SK-N-SH treated with all-trans-retinoic acid at 6 μM for 48 hours (cell line): ENCODE measurements around the gene IL6ST.

Experiments used
- ATAC-seq: fragments of 200-7000 bp; cut with Tn5 transposase; 3 replicates; pipeline ENCODE4 v1.9.1; 2020; ENCODE audit warnings: mild to moderate bottlenecking, moderate library complexity
- ARNTL ChIP-seq: fragments of 450-650 bp; formaldehyde crosslinking; IDR thresholded peaks from 2 replicates; pipeline ENCODE4 v1.5.0; 2020; ENCODE audit warnings: low read depth, mild to moderate bottlenecking, moderate library complexity, borderline replicate concordance
- BACH2 ChIP-seq: fragments of 250-450 bp; sonication (Bioruptor Pico); IDR thresholded peaks from 2 replicates; pipeline ENCODE4 v1.9.0; 2021; ENCODE audit warnings: mild to moderate bottlenecking, borderline replicate concordance
- CSDC2 ChIP-seq: fragments of 250-450 bp; sonication (Bioruptor Pico); IDR thresholded peaks from 2 replicates; pipeline ENCODE4 v1.5.0; 2020; ENCODE audit warnings: mild to moderate bottlenecking, moderate library complexity
- ESRRG ChIP-seq: fragments of 250-450 bp; sonication (Bioruptor Pico); IDR thresholded peaks from 2 replicates; pipeline ENCODE4 v1.6.1; 2021; ENCODE audit warnings: mild to moderate bottlenecking
- GLIS3 ChIP-seq: fragments of 250-450 bp; sonication (Bioruptor Pico); IDR thresholded peaks from 2 replicates; pipeline ENCODE4 v1.5.0; 2020; ENCODE audit warnings: mild to moderate bottlenecking, moderate library complexity
- ISL1 ChIP-seq: fragments of 250-450 bp; sonication (Bioruptor Pico); IDR thresholded peaks from 2 replicates; pipeline ENCODE4 v2.1.2; 2022; ENCODE audit warnings: mild to moderate bottlenecking, moderate library complexity
- OSR1 ChIP-seq: fragments of 250-450 bp; sonication (Bioruptor Pico); IDR thresholded peaks from 2 replicates; pipeline ENCODE4 v1.8.0; 2022; ENCODE audit warnings: moderate library complexity, mild to moderate bottlenecking, inconsistent platforms
- PPARA ChIP-seq: fragments of 250-450 bp; sonication (Bioruptor Pico); IDR thresholded peaks from 2 replicates; pipeline ENCODE4 v1.5.0; 2020; ENCODE audit warnings: mild to moderate bottlenecking, borderline replicate concordance
- RARB ChIP-seq: fragments of 250-450 bp; sonication (Bioruptor Pico); IDR thresholded peaks from 2 replicates; pipeline ENCODE4 v1.8.0; 2021; ENCODE audit warnings: mild to moderate bottlenecking, moderate library complexity
- TCF4 ChIP-seq: fragments of 250-450 bp; sonication (Bioruptor Pico); IDR thresholded peaks from 2 replicates; pipeline ENCODE4 v1.8.0; 2021; ENCODE audit warnings: mild to moderate bottlenecking, moderate library complexity, borderline replicate concordance
- TOX ChIP-seq: fragments of 250-450 bp; sonication (Bioruptor Pico); IDR thresholded peaks from 2 replicates; pipeline ENCODE4 v1.8.0; 2021; ENCODE audit warnings: mild to moderate bottlenecking, moderate library complexity, borderline replicate concordance
- ZC3H10 ChIP-seq: fragments of 250-450 bp; sonication (Bioruptor Pico); IDR thresholded peaks from 2 replicates; pipeline ENCODE4 v1.5.1; 2021; ENCODE audit warnings: mild to moderate bottlenecking, moderate library complexity
- ZFP3 ChIP-seq: fragments of 250-450 bp; sonication (Bioruptor Pico); IDR thresholded peaks from 2 replicates; pipeline ENCODE4 v1.5.0; 2020; ENCODE audit warnings: mild to moderate bottlenecking, moderate library complexity
- ZFP30 ChIP-seq: fragments of 450-650 bp; formaldehyde crosslinking; IDR thresholded peaks from 2 replicates; pipeline ENCODE4 v1.5.0; 2022; ENCODE audit warnings: mild to moderate bottlenecking, moderate library complexity
- ZNF70 ChIP-seq: fragments of 450-650 bp; formaldehyde crosslinking; IDR thresholded peaks from 2 replicates; pipeline ENCODE4 v1.5.0; 2020; ENCODE audit warnings: mild to moderate bottlenecking, moderate library complexity
- ZNF8 ChIP-seq: fragments of 450-650 bp; formaldehyde crosslinking; IDR thresholded peaks from 2 replicates; pipeline ENCODE4 v1.5.0; 2020; ENCODE audit warnings: mild to moderate bottlenecking, moderate library complexity
- TF ChIP-seq, protein P1 (sequence below): fragments of 250-450 bp; sonication (Bioruptor Pico); IDR thresholded peaks from 2 replicates; pipeline ENCODE4 v1.5.1; 2021; ENCODE audit warnings: mild to moderate bottlenecking, moderate library complexity
- TF ChIP-seq, protein P2 (sequence below): fragments of 250-450 bp; sonication (Bioruptor Pico); IDR thresholded peaks from 2 replicates; pipeline ENCODE4 v1.5.1; 2020; ENCODE audit warnings: low read depth, mild to moderate bottlenecking, moderate library complexity
- TF ChIP-seq, protein P3 (sequence below): fragments of 250-450 bp; sonication (Bioruptor Pico); IDR thresholded peaks from 2 replicates; pipeline ENCODE4 v1.8.0; 2020; ENCODE audit warnings: mild to moderate bottlenecking, moderate library complexity, borderline replicate concordance
- TF ChIP-seq, protein P4 (sequence below): fragments of 250-450 bp; sonication (Bioruptor Pico); IDR thresholded peaks from 2 replicates; pipeline ENCODE4 v1.8.0; 2021; ENCODE audit warnings: low read depth, mild to moderate bottlenecking, moderate library complexity, borderline replicate concordance
- TF ChIP-seq, protein P5 (sequence below): fragments of 250-450 bp; sonication (Bioruptor Pico); IDR thresholded peaks from 2 replicates; pipeline ENCODE4 v1.5.0; 2020; ENCODE audit warnings: mild to moderate bottlenecking, moderate library complexity

IL6ST gene

DNA sequence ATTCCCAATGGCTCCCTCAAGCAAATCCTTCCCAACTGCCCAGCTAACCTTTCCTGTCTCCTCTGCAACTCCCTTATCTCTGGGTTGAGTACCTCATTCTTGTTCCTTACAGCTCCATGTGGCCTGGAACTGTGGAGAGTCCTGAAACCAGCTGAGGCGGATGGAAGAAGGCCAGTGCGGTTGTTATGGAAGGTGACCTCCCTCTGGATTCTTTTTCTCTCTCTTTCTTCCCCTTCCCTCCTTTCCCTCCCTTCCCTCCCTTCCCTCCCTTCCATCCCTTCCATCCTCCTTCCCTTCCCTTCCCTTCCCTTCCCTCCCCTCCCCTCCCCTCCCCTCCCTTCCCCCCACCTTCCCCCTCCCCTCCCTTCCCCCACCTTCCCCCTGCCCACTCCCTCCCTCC, 98.5 kb downstream of the IL6ST start:
- TF ChIP-seq ISL1 (CRISPR knock-in tag) = no peak
- TF ChIP-seq ZNF70 (CRISPR knock-in tag) = no peak
- TF ChIP-seq PPARA = no peak
- no peak for TF ChIP-seq CSDC2 (CRISPR knock-in tag)
- TF ChIP-seq, protein P1, sequence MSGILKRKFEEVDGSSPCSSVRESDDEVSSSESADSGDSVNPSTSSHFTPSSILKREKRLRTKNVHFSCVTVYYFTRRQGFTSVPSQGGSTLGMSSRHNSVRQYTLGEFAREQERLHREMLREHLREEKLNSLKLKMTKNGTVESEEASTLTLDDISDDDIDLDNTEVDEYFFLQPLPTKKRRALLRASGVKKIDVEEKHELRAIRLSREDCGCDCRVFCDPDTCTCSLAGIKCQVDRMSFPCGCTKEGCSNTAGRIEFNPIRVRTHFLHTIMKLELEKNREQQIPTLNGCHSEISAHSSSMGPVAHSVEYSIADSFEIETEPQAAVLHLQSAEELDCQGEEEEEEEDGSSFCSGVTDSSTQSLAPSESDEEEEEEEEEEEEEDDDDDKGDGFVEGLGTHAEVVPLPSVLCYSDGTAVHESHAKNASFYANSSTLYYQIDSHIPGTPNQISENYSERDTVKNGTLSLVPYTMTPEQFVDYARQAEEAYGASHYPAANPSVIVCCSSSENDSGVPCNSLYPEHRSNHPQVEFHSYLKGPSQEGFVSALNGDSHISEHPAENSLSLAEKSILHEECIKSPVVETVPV = no peak
- TF ChIP-seq ZFP3 = no peak
- no peak for TF ChIP-seq ZNF8
- TF ChIP-seq GLIS3 (CRISPR knock-in tag) = no peak
- TF ChIP-seq OSR1 (CRISPR knock-in tag) = no peak
- TF ChIP-seq, protein P2, sequence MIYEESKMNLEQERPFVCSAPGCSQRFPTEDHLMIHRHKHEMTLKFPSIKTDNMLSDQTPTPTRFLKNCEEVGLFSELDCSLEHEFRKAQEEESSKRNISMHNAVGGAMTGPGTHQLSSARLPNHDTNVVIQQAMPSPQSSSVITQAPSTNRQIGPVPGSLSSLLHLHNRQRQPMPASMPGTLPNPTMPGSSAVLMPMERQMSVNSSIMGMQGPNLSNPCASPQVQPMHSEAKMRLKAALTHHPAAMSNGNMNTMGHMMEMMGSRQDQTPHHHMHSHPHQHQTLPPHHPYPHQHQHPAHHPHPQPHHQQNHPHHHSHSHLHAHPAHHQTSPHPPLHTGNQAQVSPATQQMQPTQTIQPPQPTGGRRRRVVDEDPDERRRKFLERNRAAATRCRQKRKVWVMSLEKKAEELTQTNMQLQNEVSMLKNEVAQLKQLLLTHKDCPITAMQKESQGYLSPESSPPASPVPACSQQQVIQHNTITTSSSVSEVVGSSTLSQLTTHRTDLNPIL (CRISPR knock-in tag) = no peak
- no peak for TF ChIP-seq RARB (CRISPR knock-in tag)
- TF ChIP-seq, protein P3, sequence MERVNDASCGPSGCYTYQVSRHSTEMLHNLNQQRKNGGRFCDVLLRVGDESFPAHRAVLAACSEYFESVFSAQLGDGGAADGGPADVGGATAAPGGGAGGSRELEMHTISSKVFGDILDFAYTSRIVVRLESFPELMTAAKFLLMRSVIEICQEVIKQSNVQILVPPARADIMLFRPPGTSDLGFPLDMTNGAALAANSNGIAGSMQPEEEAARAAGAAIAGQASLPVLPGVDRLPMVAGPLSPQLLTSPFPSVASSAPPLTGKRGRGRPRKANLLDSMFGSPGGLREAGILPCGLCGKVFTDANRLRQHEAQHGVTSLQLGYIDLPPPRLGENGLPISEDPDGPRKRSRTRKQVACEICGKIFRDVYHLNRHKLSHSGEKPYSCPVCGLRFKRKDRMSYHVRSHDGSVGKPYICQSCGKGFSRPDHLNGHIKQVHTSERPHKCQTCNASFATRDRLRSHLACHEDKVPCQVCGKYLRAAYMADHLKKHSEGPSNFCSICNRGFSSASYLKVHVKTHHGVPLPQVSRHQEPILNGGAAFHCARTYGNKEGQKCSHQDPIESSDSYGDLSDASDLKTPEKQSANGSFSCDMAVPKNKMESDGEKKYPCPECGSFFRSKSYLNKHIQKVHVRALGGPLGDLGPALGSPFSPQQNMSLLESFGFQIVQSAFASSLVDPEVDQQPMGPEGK (CRISPR knock-in tag) = no peak
- TF ChIP-seq BACH2 = no peak
- no peak for TF ChIP-seq TCF4 (CRISPR knock-in tag)
- TF ChIP-seq ESRRG = no peak

DNA sequence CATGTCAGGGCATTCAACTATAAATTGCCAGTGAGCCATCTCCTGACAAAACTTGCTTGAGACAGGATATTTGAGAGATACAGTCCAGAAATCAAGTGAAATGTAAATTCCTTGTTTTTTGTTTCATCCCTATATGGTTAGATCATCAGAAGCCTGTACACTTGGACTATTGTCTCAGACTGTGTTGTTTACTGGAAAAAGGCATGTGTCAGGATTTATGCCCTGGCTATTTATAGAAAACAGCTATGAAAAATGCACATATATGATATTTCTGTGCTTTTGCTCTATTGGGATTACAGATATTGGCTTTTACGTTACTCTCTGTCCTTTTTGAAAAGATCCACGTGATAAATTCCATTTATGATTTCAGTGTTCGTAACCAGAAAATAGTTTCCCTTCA, 99.4 kb downstream of the IL6ST start:
- no peak for ATAC-seq
- no peak for TF ChIP-seq PPARA
- no peak for TF ChIP-seq ZFP30 (CRISPR knock-in tag)
- no peak for TF ChIP-seq ARNTL (CRISPR knock-in tag)
- TF ChIP-seq, protein P1 = no peak
- TF ChIP-seq TOX (CRISPR knock-in tag) = no peak
- TF ChIP-seq GLIS3 (CRISPR knock-in tag) = no peak
- no peak for TF ChIP-seq BACH2
- TF ChIP-seq ZNF70 (CRISPR knock-in tag) = no peak
- no peak for TF ChIP-seq ESRRG
- TF ChIP-seq ZFP3 = no peak
- TF ChIP-seq RARB (CRISPR knock-in tag) = no peak
- TF ChIP-seq ISL1 (CRISPR knock-in tag) = no peak

More for the DNA sequence above, 98.5 kb downstream of the IL6ST start:
- ATAC-seq = no peak

DNA sequence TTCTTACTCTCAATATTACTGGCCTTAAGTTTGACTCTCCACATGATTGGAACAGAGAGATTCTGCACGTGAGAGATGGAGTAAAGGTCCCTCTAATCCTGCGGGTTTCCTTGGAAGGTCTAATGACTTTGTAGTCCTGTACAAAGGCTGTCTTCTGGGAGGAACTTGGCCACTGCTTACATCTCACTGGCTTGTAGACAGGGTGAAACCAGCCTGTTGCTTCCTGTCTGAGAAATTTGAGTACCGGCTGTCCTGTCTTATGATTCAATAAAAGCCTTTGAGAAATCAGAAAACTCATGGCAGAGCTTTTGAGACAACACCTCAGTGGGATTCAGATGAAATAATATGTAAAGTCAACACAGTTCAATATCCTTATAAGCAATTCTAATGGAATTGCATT, 100.6 kb downstream of the IL6ST start:
- ATAC-seq = no peak
- TF ChIP-seq ZFP3 (no peak), ZFP30 (CRISPR knock-in tag) (no peak), TOX (CRISPR knock-in tag) (no peak), BACH2 (no peak), ZNF8 (no peak)
- TF ChIP-seq, all 23 proteins: peak for 0

DNA sequence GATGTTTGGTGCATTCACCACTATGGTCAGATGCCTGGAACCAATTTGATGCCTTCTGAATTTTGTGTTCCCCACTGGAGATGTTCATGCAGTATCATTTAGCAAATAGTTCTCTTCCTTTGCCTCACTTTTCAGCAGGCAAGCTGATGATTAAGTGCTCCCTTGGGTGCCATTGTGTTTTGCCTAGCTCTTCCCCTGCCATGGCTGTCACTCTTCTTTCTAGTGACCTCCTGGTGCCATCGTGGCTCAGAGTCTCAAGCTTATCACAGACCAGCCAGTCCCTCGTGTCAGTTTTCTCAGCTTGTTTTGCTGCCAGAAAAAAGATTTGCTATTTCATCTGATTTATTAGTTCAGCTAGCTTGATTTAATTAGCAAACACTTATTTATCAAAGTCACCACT, 102.3 kb downstream of the IL6ST start:
- no peak for ATAC-seq
- no peak for TF ChIP-seq CSDC2 (CRISPR knock-in tag)
- no peak for TF ChIP-seq ARNTL (CRISPR knock-in tag)
- no peak for TF ChIP-seq GLIS3 (CRISPR knock-in tag)
- no peak for TF ChIP-seq ZC3H10 (CRISPR knock-in tag)
- no peak for TF ChIP-seq OSR1 (CRISPR knock-in tag)
- TF ChIP-seq TOX (CRISPR knock-in tag) = no peak
- TF ChIP-seq, protein P4, sequence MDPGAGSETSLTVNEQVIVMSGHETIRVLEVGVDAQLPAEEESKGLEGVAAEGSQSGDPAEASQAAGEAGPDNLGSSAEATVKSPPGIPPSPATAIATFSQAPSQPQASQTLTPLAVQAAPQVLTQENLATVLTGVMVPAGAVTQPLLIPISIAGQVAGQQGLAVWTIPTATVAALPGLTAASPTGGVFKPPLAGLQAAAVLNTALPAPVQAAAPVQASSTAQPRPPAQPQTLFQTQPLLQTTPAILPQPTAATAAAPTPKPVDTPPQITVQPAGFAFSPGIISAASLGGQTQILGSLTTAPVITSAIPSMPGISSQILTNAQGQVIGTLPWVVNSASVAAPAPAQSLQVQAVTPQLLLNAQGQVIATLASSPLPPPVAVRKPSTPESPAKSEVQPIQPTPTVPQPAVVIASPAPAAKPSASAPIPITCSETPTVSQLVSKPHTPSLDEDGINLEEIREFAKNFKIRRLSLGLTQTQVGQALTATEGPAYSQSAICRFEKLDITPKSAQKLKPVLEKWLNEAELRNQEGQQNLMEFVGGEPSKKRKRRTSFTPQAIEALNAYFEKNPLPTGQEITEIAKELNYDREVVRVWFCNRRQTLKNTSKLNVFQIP (CRISPR knock-in tag) = no peak
- TF ChIP-seq, protein P5, sequence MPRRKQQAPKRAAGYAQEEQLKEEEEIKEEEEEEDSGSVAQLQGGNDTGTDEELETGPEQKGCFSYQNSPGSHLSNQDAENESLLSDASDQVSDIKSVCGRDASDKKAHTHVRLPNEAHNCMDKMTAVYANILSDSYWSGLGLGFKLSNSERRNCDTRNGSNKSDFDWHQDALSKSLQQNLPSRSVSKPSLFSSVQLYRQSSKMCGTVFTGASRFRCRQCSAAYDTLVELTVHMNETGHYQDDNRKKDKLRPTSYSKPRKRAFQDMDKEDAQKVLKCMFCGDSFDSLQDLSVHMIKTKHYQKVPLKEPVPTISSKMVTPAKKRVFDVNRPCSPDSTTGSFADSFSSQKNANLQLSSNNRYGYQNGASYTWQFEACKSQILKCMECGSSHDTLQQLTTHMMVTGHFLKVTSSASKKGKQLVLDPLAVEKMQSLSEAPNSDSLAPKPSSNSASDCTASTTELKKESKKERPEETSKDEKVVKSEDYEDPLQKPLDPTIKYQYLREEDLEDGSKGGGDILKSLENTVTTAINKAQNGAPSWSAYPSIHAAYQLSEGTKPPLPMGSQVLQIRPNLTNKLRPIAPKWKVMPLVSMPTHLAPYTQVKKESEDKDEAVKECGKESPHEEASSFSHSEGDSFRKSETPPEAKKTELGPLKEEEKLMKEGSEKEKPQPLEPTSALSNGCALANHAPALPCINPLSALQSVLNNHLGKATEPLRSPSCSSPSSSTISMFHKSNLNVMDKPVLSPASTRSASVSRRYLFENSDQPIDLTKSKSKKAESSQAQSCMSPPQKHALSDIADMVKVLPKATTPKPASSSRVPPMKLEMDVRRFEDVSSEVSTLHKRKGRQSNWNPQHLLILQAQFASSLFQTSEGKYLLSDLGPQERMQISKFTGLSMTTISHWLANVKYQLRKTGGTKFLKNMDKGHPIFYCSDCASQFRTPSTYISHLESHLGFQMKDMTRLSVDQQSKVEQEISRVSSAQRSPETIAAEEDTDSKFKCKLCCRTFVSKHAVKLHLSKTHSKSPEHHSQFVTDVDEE (CRISPR knock-in tag) = no peak
- TF ChIP-seq, protein P1 = no peak
- TF ChIP-seq BACH2 = no peak
- TF ChIP-seq RARB (CRISPR knock-in tag) = no peak
- TF ChIP-seq ZNF8 = no peak
- no peak for TF ChIP-seq PPARA
- TF ChIP-seq, protein P2 (CRISPR knock-in tag) = no peak
- no peak for TF ChIP-seq ZFP30 (CRISPR knock-in tag)
- TF ChIP-seq ISL1 (CRISPR knock-in tag) = no peak
- TF ChIP-seq ESRRG = no peak
